GM13976 (cell line): ENCODE data around the gene GORAB.

Experiments
- DNase-seq: peaks from one replicate; pipeline ENCODE4 v3.0.0; 2012; ENCODE audit warnings: low spot score
- in situ Hi-C: fragments of 300-500 bp; cut with MboI; formaldehyde crosslinking; loops from one replicate; pipeline ENCODE4 v1.12.0; 2022; ENCODE audit warnings: low sequenced_read_pairs, mixed read lengths, inconsistent platforms; ENCODE audit not compliant: unreplicated experiment
- TF ChIP-seq, protein P1 (sequence below): IDR thresholded peaks from 2 replicates; pipeline ENCODE4 v1.5.1; 2012; ENCODE audit warnings: borderline replicate concordance, mild to moderate bottlenecking; ENCODE audit not compliant: insufficient read depth; ENCODE audit errors: extremely low read depth, missing control alignments, control extremely low read depth

Gene GORAB

DNA sequence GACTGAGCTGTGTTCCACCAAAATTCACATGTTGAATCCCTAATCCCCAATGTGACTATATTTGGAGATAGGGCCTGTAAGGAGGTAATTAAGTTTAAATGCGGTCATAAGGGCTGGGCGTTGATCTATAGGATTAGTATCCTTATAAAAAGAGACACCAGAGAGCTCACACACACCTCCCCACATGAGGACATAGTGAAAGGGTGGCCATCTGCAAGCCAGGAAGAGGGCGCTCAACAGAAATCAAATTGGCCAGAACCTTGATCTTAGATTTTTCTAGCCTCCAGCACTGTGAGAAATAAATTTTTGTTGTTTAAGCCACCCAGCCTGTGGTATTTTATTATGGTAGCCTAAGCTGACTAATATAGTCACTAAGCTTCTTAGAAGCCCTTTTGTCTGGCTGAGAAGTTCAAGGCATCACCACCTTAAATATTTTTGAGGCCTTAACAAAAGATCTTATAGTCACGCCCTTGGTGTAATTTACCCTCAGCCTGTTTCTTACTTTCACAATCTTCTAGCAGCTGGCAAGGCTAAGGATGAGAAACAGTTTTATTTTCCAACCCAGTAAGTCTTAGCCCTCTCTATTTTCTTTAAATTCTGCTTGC is 28.8 kb downstream of the GORAB start:
- TF ChIP-seq, protein P1, sequence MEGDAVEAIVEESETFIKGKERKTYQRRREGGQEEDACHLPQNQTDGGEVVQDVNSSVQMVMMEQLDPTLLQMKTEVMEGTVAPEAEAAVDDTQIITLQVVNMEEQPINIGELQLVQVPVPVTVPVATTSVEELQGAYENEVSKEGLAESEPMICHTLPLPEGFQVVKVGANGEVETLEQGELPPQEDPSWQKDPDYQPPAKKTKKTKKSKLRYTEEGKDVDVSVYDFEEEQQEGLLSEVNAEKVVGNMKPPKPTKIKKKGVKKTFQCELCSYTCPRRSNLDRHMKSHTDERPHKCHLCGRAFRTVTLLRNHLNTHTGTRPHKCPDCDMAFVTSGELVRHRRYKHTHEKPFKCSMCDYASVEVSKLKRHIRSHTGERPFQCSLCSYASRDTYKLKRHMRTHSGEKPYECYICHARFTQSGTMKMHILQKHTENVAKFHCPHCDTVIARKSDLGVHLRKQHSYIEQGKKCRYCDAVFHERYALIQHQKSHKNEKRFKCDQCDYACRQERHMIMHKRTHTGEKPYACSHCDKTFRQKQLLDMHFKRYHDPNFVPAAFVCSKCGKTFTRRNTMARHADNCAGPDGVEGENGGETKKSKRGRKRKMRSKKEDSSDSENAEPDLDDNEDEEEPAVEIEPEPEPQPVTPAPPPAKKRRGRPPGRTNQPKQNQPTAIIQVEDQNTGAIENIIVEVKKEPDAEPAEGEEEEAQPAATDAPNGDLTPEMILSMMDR: no peak
- in situ Hi-C loops: no loop called here
- no peak for DNase-seq

DNA sequence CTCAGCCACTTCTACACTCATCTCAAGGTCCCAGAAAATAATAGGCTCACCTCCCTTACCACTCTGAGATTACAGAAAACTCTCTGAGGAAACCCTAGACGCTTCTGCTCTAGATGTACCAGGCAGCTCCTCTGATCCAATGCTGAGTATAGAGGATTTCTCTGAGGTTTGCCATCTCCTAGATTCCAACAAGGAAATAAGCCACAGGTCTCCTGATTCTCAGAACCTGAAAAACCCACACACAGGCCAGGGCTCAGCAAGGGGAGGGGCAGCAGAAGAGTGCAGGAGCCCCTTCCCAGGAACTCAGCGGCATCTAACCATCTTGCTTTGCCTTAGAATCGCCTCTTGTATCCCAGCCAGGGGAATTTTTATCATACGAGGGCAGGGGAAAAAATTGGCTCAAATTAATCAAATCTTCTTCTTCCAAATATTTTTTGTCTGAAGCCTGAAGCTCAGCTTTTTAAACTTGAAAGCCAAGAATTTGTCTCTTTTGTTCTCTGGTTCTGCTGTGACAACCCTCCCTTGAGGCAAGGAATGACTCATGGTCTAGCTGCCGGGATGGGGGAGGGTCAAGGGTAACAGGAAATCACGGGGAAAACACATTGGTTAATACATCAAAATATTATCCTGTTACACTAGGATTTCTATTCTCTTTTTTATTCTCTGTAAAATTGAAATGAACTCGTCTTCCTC is 30.8 kb downstream of the GORAB start:
- TF ChIP-seq, protein P1: no peak
- peak; percentile 17 for DNase-seq

DNA sequence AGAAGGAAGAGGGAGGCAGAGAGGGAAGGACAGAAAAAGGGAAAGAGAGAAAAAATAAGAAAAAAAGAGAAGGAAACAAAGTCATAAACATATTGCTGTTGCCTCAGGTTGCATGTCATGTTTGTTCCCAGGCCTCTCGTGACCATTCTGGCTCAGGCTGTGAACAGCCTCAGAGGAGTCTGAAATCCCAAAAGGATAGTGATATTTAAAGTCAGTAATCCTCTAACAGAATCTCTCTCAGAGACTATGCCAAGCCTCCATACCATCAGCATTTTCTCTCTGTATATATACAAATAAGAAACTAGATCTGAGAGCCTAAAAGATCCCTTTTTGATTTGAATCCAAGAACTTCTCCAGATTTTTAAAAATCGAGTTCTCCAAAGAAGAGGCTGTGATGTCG is 35.2 kb downstream of the GORAB start:
- in situ Hi-C loops: no loop called here
- no peak for DNase-seq
- TF ChIP-seq, protein P1: no peak

More for the DNA sequence above, 30.8 kb downstream of the GORAB start:
- in situ Hi-C loops: no loop called here

DNA sequence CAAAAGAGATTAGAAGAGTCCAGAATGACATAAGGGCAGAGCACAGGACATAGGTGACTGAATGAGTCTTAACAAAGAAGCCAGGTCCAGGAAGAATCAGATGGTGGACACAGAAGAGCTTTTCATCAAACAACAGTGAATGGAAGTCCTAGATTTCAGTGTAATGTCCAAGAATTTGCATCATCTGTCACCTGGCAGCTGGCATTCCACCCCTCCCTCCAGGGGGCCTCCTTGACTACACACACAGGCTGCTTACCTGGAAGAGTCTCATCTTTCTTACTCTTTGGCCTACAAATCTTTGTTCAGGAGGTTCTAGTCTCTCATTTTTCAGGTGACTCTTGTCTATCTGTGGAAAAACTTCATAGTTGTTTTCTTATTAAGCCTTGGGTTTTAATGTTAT is 36.2 kb downstream of the GORAB start:
- DNase-seq: no peak
- TF ChIP-seq, protein P1: peak; percentile 6
- in situ Hi-C loops: no loop called here

DNA sequence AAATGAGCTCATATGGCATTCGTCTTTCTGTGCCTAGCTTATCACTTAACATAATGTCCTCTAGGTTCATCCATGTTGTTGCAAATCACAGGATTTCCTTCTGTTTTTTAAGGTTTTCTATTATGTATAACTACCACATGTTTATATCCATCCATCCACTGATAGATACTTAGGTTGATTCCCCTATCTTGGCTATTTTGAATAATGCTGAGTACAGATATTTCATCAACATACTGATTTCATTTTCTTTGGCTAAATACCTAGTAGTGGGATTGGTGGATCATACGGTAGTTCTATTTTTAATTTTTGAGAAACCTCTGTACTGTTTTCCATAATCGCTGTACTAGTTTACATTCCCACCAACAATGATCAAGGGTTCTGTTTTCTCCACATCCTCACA is 45.0 kb downstream of the GORAB start:
- in situ Hi-C loops: no loop called here
- no peak for DNase-seq
- TF ChIP-seq, protein P1: no peak

DNA sequence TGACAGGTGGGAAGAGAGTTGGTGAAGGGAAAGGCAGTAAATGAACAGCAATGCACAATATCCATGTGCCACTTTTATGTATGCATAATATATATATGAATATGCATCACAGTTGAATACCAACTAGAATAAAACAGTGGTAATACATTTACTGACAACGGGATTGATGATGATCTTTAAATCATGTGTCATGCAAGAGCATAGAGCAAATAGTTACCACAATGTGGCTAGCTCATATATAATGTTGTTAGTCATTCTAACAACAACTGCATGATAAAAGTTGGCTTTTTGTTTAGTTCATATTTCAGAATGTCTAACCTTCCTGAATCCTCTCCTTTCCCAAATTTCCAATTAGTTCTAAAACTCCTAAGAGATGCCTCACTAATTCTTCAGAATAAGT is 46.4 kb downstream of the GORAB start:
- TF ChIP-seq, protein P1: no peak
- no peak for DNase-seq
- in situ Hi-C loops: no loop called here
